GM19397 (cell line): ENCODE measurements around the gene TLR5.

Experiments
- ATAC-seq: cut with Tn5 transposase; IDR thresholded peaks from one replicate; pipeline ENCODE4 v1.9.1; 2021; ENCODE audit warnings: mild to moderate bottlenecking, moderate library complexity; ENCODE audit not compliant: unreplicated experiment

The TLR5 gene

GRCh38 chr1:223068900-223069665, 74.0 kb downstream of the TLR5 start:
- no peak for ATAC-seq

- no peak for ATAC-seq
Observed at GRCh38 chr1:223067914-223068313, 75.1 kb downstream of the TLR5 start.

- no peak for ATAC-seq
Observed at GRCh38 chr1:223066415-223066814, 76.6 kb downstream of the TLR5 start.

GRCh38 chr1:223062177-223062576, 80.9 kb downstream of the TLR5 start:
- no peak for ATAC-seq

GRCh38 chr1:223059526-223059925, 83.5 kb downstream of the TLR5 start:
- no peak for ATAC-seq
